Karpas-422 (cell line): ENCODE measurements around the gene FAM162A. TPM values are rescaled to one million over a fixed set of nuclear protein-coding genes. Genes with fewer than 3 reads are reported as not detected.

ENCODE experiments used
- DNase-seq: peaks from one replicate; pipeline ENCODE4 v3.0.0-alpha.2; 2015
- H2AFZ ChIP-seq: fragments of 200-600 bp; sonication (generic); 2 replicates; pipeline ENCODE4 v1.6.1; 2014; ENCODE audit warnings: antibody characterized with exemption, low read length, mixed read lengths
- H3K27ac ChIP-seq: fragments of 200-600 bp; sonication (generic); 2 replicates; pipeline ENCODE4 v1.5.1; 2014; ENCODE audit warnings: mild to moderate bottlenecking, low read length, moderate library complexity
- H3K27me3 ChIP-seq: fragments of 200-600 bp; sonication (generic); 2 replicates; pipeline ENCODE4 v1.6.1; 2014; ENCODE audit warnings: low read length, mixed read lengths
- H3K36me3 ChIP-seq: fragments of 200-600 bp; sonication (generic); 2 replicates; pipeline ENCODE4 v1.6.1; 2014; ENCODE audit warnings: low read length, mixed read lengths; ENCODE audit not compliant: insufficient read depth
- H3K4me1 ChIP-seq: fragments of 200-600 bp; sonication (generic); 2 replicates; pipeline ENCODE4 v1.6.1; 2014; ENCODE audit warnings: mild to moderate bottlenecking, low read length, mixed read lengths
- H3K4me2 ChIP-seq: fragments of 200-600 bp; sonication (generic); 2 replicates; pipeline ENCODE4 v1.6.1; 2014; ENCODE audit warnings: low read length, low read depth, mild to moderate bottlenecking; ENCODE audit not compliant: poor library complexity, severe bottlenecking
- H3K4me3 ChIP-seq: fragments of 200-600 bp; sonication (generic); 2 replicates; pipeline ENCODE4 v1.5.1; 2014; ENCODE audit warnings: mild to moderate bottlenecking, antibody characterized with exemption, low read length, mixed read lengths
- H3K79me2 ChIP-seq: fragments of 200-600 bp; sonication (generic); 2 replicates; pipeline ENCODE4 v1.6.1; 2014; ENCODE audit warnings: mild to moderate bottlenecking, low read length, mixed read lengths
- H3K9ac ChIP-seq: fragments of 200-600 bp; sonication (generic); 2 replicates; pipeline ENCODE4 v1.6.0; 2014; ENCODE audit warnings: low read length
- H3K9me2 ChIP-seq: fragments of 200-600 bp; sonication (generic), shearing (Covaris generic); replicated peaks from 2 replicates; pipeline ENCODE4 v1.6.0; 2014; ENCODE audit warnings: mild to moderate bottlenecking, low read length, moderate library complexity; ENCODE audit not compliant: insufficient read depth
- H3K9me3 ChIP-seq: fragments of 300-700, 200-600 bp; sonication (generic); 2 replicates; pipeline ENCODE4 v1.6.1; 2014; ENCODE audit warnings: low read length, mixed read lengths
- H4K20me1 ChIP-seq: fragments of 200-600 bp; sonication (generic); 2 replicates; pipeline ENCODE4 v1.6.1; 2014; ENCODE audit warnings: mild to moderate bottlenecking, antibody characterized with exemption, low read length, low read depth; ENCODE audit not compliant: insufficient read depth
- total RNA-seq: library from RNA; depleted of rRNA; stranded (reverse); fragments of >200 nt; shearing (Covaris generic); gene quantifications from 2 replicates; pipeline ENCODE4 v1.2.3, GENCODE V29; 2014; ENCODE audit warnings: low replicate concordance

Gene FAM162A
- total RNA-seq, 1 experiment from 2014 or later: 197 TPM

- Histone ChIP-seq H2AFZ (no peak overlapping the region), H3K27me3 (no peaks in the 10 kb centered on the region), H3K79me2 (peaks cover 21% of the 10 kb centered on the region), H3K9me2 (no peaks in the 10 kb centered on the region), H3K27ac (no peak overlapping the region), H3K36me3 (peaks cover 75% of the 10 kb centered on the region; the same call in 1 of the 2 replicates), H3K9me3 (no peaks in the 10 kb centered on the region), H4K20me1 (no peaks in the 10 kb centered on the region), H3K4me2 (no peak overlapping the region), H3K4me1 (no peaks in the 10 kb centered on the region), H3K9ac (no peak overlapping the region), H3K4me3 (no peak overlapping the region)
- no peak for DNase-seq
Measured at GRCh38 chr3:122366379-122366749, 17.6 kb upstream of the FAM162A start.

- peaks cover 90% of the 10 kb centered on the region for H3K79me2 ChIP-seq
- H3K36me3 ChIP-seq: peaks cover 26% of the 10 kb centered on the region
- H3K9me3 ChIP-seq: no peaks in the 10 kb centered on the region
- H3K9ac ChIP-seq: no peak overlapping the region
- H3K4me1 ChIP-seq: no peaks in the 10 kb centered on the region
- DNase-seq: no peak
- no peak overlapping the region for H3K4me3 ChIP-seq
- no peaks in the 10 kb centered on the region for H3K9me2 ChIP-seq
- no peaks in the 10 kb centered on the region for H3K27me3 ChIP-seq
- no peaks in the 10 kb centered on the region for H4K20me1 ChIP-seq
- no peak overlapping the region for H2AFZ ChIP-seq
- H3K27ac ChIP-seq: no peak overlapping the region
- H3K4me2 ChIP-seq: no peak overlapping the region
Measured at GRCh38 chr3:122374034-122374433, 9.9 kb upstream of the FAM162A start.

- no peak overlapping the region for H3K4me2 ChIP-seq
- H3K79me2 ChIP-seq: peaks cover 100% of the 10 kb centered on the region
- no peaks in the 10 kb centered on the region for H3K27me3 ChIP-seq
- no peak overlapping the region for H3K9ac ChIP-seq
- peaks cover 25% of the 10 kb centered on the region for H3K4me1 ChIP-seq
- H3K9me2 ChIP-seq: no peaks in the 10 kb centered on the region
- H4K20me1 ChIP-seq: no peaks in the 10 kb centered on the region
- peaks cover 32% of the 10 kb centered on the region for H3K36me3 ChIP-seq
- DNase-seq: no peak
- no peak overlapping the region for H3K4me3 ChIP-seq
- no peaks in the 10 kb centered on the region for H3K9me3 ChIP-seq
- peak overlapping the region; percentile 38; the same call in 1 of the 2 replicates for H3K27ac ChIP-seq
- no peak overlapping the region for H2AFZ ChIP-seq
Measured at GRCh38 chr3:122377975-122378374, 6.0 kb upstream of the FAM162A start.

GRCh38 chr3:122382888-122383666 lies 905 bp upstream of the FAM162A start, which contains the start of gene MIX23:
TSS of gene MIX23 (minus strand) at chr3:122383231. CDS start at chr3:122383224, 7 bp downstream.
- Histone ChIP-seq H3K36me3 (peaks cover 58% of the 10 kb centered on the region), H3K9me2 (no peaks in the 10 kb centered on the region), H3K27ac (peak within 1 kb of the TSS; percentile 78), H2AFZ (peak within 1 kb of the TSS; percentile 56), H3K4me2 (peak within 1 kb of the TSS; percentile 92), H3K4me1 (peaks cover 62% of the 10 kb centered on the region), H3K27me3 (no peaks in the 10 kb centered on the region), H3K9me3 (no peaks in the 10 kb centered on the region), H4K20me1 (no peaks in the 10 kb centered on the region), H3K79me2 (peaks cover 98% of the 10 kb centered on the region), H3K4me3 (peak within 1 kb of the TSS; percentile 88), H3K9ac (peak within 1 kb of the TSS; percentile 90)
- DNase-seq: peak; percentile 95

- H3K27ac ChIP-seq: no peak overlapping the region
- no peak overlapping the region for H3K4me3 ChIP-seq
- no peaks in the 10 kb centered on the region for H4K20me1 ChIP-seq
- peak overlapping the region; percentile 92 for H3K4me2 ChIP-seq
- DNase-seq: no peak
- no peak overlapping the region for H2AFZ ChIP-seq
- H3K9me2 ChIP-seq: no peaks in the 10 kb centered on the region
- H3K9ac ChIP-seq: no peak overlapping the region
- H3K36me3 ChIP-seq: peaks cover 50% of the 10 kb centered on the region
- H3K79me2 ChIP-seq: peaks cover 94% of the 10 kb centered on the region
- peaks cover 67% of the 10 kb centered on the region for H3K4me1 ChIP-seq
- H3K9me3 ChIP-seq: no peaks in the 10 kb centered on the region
- H3K27me3 ChIP-seq: no peaks in the 10 kb centered on the region
Measured at GRCh38 chr3:122387709-122388108, 3.7 kb downstream of the FAM162A start.

- Histone ChIP-seq H3K36me3 (peaks cover 63% of the 10 kb centered on the region), H3K4me3 (no peak overlapping the region), H3K4me2 (no peak overlapping the region), H3K4me1 (peaks cover 72% of the 10 kb centered on the region), H2AFZ (no peak overlapping the region), H3K79me2 (peaks cover 96% of the 10 kb centered on the region), H3K9ac (no peak overlapping the region), H4K20me1 (no peaks in the 10 kb centered on the region), H3K27me3 (no peaks in the 10 kb centered on the region), H3K9me2 (no peaks in the 10 kb centered on the region), H3K27ac (peak overlapping the region; percentile 28), H3K9me3 (no peaks in the 10 kb centered on the region)
- no peak for DNase-seq
Measured at GRCh38 chr3:122389197-122389596, 5.2 kb downstream of the FAM162A start.

- no peaks in the 10 kb centered on the region for H3K27me3 ChIP-seq
- H3K4me1 ChIP-seq: peaks cover 78% of the 10 kb centered on the region
- H3K4me2 ChIP-seq: no peak overlapping the region
- H2AFZ ChIP-seq: no peak overlapping the region
- no peak overlapping the region for H3K9ac ChIP-seq
- H4K20me1 ChIP-seq: no peaks in the 10 kb centered on the region
- H3K36me3 ChIP-seq: peaks cover 70% of the 10 kb centered on the region
- no peaks in the 10 kb centered on the region for H3K9me3 ChIP-seq
- peaks cover 96% of the 10 kb centered on the region for H3K79me2 ChIP-seq
- H3K9me2 ChIP-seq: no peaks in the 10 kb centered on the region
- H3K27ac ChIP-seq: no peak overlapping the region
- H3K4me3 ChIP-seq: no peak overlapping the region
- DNase-seq: no peak
Measured at GRCh38 chr3:122389892-122390291, 5.9 kb downstream of the FAM162A start.

GRCh38 chr3:122390665-122391064 lies 6.7 kb downstream of the FAM162A start:
- H4K20me1 ChIP-seq: no peaks in the 10 kb centered on the region
- no peak overlapping the region for H3K4me2 ChIP-seq
- no peaks in the 10 kb centered on the region for H3K27me3 ChIP-seq
- no peak overlapping the region for H2AFZ ChIP-seq
- peaks cover 80% of the 10 kb centered on the region for H3K4me1 ChIP-seq
- H3K36me3 ChIP-seq: peaks cover 71% of the 10 kb centered on the region
- H3K27ac ChIP-seq: no peak overlapping the region
- DNase-seq: no peak
- H3K79me2 ChIP-seq: peaks cover 96% of the 10 kb centered on the region
- no peaks in the 10 kb centered on the region for H3K9me3 ChIP-seq
- H3K9me2 ChIP-seq: no peaks in the 10 kb centered on the region
- no peak overlapping the region for H3K4me3 ChIP-seq
- H3K9ac ChIP-seq: no peak overlapping the region
